HFFc6 (cell line): ENCODE results near the gene PBX1. TPM values are rescaled to one million over a fixed set of nuclear protein-coding genes. Genes with fewer than 3 reads are reported as not detected.

Experiments
- DNase-seq: peaks from one replicate; pipeline ENCODE4 v3.0.0-alpha.2; 2018
- H3K27ac Mint-ChIP-seq: 2 replicates; pipeline ENCODE4 v1.8.0; 2020; ENCODE audit warnings: mild to moderate bottlenecking, mixed read lengths
- H3K27me3 Mint-ChIP-seq: 2 replicates; pipeline ENCODE4 v1.8.0; 2021; ENCODE audit warnings: mild to moderate bottlenecking, moderate library complexity, mixed read lengths; ENCODE audit not compliant: insufficient read depth
- H3K36me3 Mint-ChIP-seq: 2 replicates; pipeline ENCODE4 v1.8.0; 2021; ENCODE audit warnings: low read depth, mixed read lengths
- H3K4me1 Mint-ChIP-seq: 2 replicates; pipeline ENCODE4 v1.8.0; 2020; ENCODE audit warnings: low read depth, mixed read lengths
- H3K4me3 Mint-ChIP-seq: 2 replicates; pipeline ENCODE4 v1.8.0; 2020; ENCODE audit warnings: mild to moderate bottlenecking, moderate library complexity, mixed read lengths
- H3K9me3 Mint-ChIP-seq: 2 replicates; pipeline ENCODE4 v1.8.0; 2020; ENCODE audit warnings: mild to moderate bottlenecking, mixed read lengths
- total RNA-seq, 6 experiments: library from RNA; stranded (reverse); fragmentation: NEBNext Ultra II Directional; extraction: Animal tissue kit (Norgen Biotek cat#: 25700); gene quantifications; 2 replicates in 1 of 6; 3 replicates in 5 of 6; pipeline ENCODE4 v1.2.3, GENCODE V29; 2021
- TF ChIP-seq, protein P1 (sequence below): fragments of 200-600 bp; sonication (generic); IDR thresholded peaks from 2 replicates; pipeline ENCODE4 v1.5.0; 2021; ENCODE audit warnings: antibody characterized with exemption, mild to moderate bottlenecking

PBX1 gene
- total RNA-seq, 6 experiments from 2014 or later: 35.4 to 42.3 (median 39.1) TPM

DNA sequence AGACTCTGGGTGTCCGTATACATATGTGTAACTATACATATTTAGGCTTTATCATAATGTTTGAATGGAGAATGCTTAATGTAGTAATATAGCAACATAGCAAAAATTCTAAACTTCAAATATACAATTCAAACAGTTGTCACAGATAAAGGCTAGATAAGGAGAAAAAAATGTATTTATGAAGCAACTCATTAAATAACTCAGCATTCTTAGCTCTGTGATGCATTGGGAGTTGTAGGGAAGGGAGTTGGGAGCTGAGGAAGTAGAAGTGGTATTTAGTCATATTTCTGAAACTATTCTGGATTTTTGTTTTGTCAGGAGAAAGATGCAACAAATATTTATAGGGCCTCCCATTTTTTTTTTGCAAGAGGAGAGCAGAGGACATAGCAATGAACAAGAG, 197.8 kb downstream of the PBX1 start:
- TF ChIP-seq, protein P1, sequence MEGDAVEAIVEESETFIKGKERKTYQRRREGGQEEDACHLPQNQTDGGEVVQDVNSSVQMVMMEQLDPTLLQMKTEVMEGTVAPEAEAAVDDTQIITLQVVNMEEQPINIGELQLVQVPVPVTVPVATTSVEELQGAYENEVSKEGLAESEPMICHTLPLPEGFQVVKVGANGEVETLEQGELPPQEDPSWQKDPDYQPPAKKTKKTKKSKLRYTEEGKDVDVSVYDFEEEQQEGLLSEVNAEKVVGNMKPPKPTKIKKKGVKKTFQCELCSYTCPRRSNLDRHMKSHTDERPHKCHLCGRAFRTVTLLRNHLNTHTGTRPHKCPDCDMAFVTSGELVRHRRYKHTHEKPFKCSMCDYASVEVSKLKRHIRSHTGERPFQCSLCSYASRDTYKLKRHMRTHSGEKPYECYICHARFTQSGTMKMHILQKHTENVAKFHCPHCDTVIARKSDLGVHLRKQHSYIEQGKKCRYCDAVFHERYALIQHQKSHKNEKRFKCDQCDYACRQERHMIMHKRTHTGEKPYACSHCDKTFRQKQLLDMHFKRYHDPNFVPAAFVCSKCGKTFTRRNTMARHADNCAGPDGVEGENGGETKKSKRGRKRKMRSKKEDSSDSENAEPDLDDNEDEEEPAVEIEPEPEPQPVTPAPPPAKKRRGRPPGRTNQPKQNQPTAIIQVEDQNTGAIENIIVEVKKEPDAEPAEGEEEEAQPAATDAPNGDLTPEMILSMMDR: no peak
- H3K4me3 Mint-ChIP-seq: no peak overlapping the region
- DNase-seq: peak; percentile 28
- peaks cover 6% of the 10 kb centered on the region for H3K9me3 Mint-ChIP-seq
- peaks cover 21% of the 10 kb centered on the region for H3K36me3 Mint-ChIP-seq
- peak overlapping the region; percentile 27; the same call in 1 of the 2 replicates for H3K27ac Mint-ChIP-seq
- H3K27me3 Mint-ChIP-seq: peaks cover 1% of the 10 kb centered on the region; the same call in 1 of the 2 replicates
- peaks cover 85% of the 10 kb centered on the region for H3K4me1 Mint-ChIP-seq

DNA sequence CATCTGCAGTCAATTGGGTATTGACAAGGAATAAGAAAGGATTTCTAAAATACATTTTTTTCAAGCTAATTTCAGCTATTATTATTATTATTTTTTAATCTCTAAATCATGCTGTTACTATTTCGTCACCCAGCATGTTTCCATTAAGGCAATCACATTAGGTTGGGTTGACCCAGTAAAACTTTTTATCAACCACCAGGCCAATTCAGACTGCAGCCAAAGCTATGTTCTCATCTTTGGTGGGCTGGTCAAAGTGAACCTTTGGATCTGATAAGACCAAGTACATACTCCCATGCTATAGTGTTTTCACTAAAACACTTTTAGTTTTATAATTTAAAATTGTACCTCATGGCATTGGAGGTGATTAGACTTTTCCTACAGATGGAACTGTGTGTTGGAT, 198.6 kb downstream of the PBX1 start:
- Mint-ChIP-seq H3K27ac (no peak overlapping the region), H3K9me3 (peaks cover 6% of the 10 kb centered on the region), H3K27me3 (peaks cover 1% of the 10 kb centered on the region; the same call in 1 of the 2 replicates), H3K36me3 (peaks cover 21% of the 10 kb centered on the region), H3K4me1 (peaks cover 76% of the 10 kb centered on the region), H3K4me3 (no peak overlapping the region)
- no peak for DNase-seq
- TF ChIP-seq, protein P1: no peak

DNA sequence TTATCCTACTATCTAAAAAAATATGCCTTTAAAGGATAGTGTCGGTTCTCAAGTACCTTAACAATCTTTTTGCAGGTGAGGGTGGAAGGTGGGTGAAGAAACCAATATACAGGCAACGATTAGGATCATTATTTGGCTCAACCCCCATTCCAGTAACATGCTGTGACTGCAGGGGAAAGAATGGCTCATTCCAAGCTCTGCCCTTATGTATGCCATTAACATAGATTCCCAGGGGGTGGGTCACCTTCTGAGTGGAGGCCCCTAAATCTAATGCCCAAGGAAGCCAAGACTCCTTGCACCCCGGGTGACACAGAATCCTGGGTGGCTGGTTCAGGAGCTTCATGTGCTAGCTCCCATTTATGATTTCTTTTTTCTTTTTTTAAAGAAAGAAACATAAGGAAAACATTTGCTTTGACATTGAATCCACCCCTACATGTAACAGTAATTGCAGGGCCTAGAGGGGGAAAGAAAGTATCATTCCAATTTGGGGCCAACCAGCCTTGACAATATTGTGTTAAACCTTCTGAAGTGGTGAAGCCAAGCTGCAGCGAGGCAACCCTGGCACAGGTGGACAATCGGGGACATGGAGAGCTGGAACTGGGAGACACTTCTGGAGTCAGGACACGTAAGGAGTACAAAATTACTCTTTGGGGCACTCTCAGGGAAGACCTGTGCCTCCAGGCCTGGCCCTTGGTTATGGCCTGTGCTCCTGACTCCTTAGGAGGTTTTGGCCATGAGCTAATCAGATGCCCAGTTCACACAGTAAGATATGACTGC, 200.3 kb downstream of the PBX1 start:
- no peak for DNase-seq
- Mint-ChIP-seq H3K27ac (peak overlapping the region; percentile 79; the same call in 1 of the 2 replicates), H3K27me3 (no peaks in the 10 kb centered on the region), H3K4me3 (0 out of 2 replicates have a peak overlapping the region, but pooled peaks have one; percentile 45), H3K36me3 (peaks cover 20% of the 10 kb centered on the region), H3K9me3 (peaks cover 6% of the 10 kb centered on the region), H3K4me1 (peaks cover 71% of the 10 kb centered on the region)
- TF ChIP-seq, protein P1: no peak

DNA sequence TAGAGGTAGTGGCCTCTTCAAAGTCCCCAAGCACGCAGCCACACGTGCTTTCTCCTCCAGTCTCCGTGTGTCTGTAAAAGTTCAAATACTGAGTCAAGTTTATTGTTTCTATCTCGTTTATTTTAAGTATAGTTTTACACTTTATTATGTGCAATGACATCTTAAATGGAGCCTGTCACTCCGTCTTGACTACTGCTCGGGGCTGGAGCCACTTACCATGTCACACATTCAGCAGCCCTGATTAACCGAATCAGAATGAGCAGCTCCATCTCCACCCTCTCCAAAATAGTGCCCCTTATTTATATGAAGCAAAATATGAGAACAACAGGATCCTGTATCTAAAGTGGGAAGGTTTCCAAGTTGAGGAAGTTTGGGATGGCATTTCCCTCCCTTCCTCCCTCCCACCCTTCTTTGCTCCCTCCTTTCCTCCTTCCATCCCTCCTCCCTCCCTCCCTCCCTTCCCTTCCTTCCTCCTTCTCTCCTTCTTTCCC, 201.0 kb downstream of the PBX1 start:
- Mint-ChIP-seq H3K36me3 (peaks cover 16% of the 10 kb centered on the region), H3K27ac (peak overlapping the region; percentile 79), H3K4me1 (peaks cover 72% of the 10 kb centered on the region), H3K4me3 (peak overlapping the region; percentile 70), H3K27me3 (no peaks in the 10 kb centered on the region), H3K9me3 (peaks cover 6% of the 10 kb centered on the region)
- DNase-seq: no peak
- TF ChIP-seq, protein P1: no peak

DNA sequence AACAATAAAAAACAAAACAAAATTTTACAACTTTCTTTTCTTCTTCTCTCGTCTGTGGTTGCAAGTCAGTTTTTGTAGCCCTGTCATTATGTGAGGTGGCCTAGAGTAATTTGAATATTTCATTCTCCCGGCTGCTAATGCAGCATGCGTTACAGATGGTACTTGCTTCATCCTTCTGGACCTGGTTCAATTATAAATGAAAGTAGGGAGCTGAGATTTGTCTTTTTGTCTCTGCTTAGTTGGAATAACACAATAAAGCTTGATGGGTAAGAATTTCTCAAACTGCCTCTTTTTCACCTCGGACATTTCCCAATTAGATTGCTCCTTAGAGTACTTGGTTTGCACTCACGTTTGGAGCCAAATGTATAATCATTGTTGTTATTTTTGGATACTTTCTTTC, 201.6 kb downstream of the PBX1 start:
- H3K4me1 Mint-ChIP-seq: peaks cover 72% of the 10 kb centered on the region
- H3K36me3 Mint-ChIP-seq: peaks cover 16% of the 10 kb centered on the region
- TF ChIP-seq, protein P1: no peak
- peak overlapping the region; percentile 79 for H3K27ac Mint-ChIP-seq
- DNase-seq: no peak
- no peaks in the 10 kb centered on the region for H3K27me3 Mint-ChIP-seq
- H3K4me3 Mint-ChIP-seq: peak overlapping the region; percentile 70
- peaks cover 6% of the 10 kb centered on the region for H3K9me3 Mint-ChIP-seq
